Neural cell (in vitro differentiated cells): Measurements from ENCODE around the gene ZNF534. TPM values are rescaled to one million over a fixed set of nuclear protein-coding genes. Genes with fewer than 3 reads are reported as not detected.

Experiments
- H2AFZ ChIP-seq: fragments of 200-600, 300-800 bp; sonication (generic), shearing (Covaris generic); 2 replicates; pipeline ENCODE4 v1.6.0; 2014; ENCODE audit warnings: low read depth, mild to moderate bottlenecking, antibody characterized with exemption, low read length, moderate library complexity
- H3F3A ChIP-seq: fragments of 200-600 bp; shearing (Covaris generic); 2 replicates; pipeline ENCODE4 v1.6.1; 2016; ENCODE audit warnings: mild to moderate bottlenecking, moderate library complexity, mixed read lengths, antibody characterized with exemption, low read length; ENCODE audit not compliant: insufficient read depth, poor library complexity, severe bottlenecking
- H3K27ac ChIP-seq: fragments of 200-600, 300-800 bp; sonication (generic), shearing (Covaris generic); 2 replicates; pipeline ENCODE4 v1.5.1; 2014; ENCODE audit warnings: mild to moderate bottlenecking, low read length, moderate library complexity
- H3K27me3 ChIP-seq: fragments of 300-800, 200-600 bp; sonication (generic), shearing (Covaris generic); 2 replicates; pipeline ENCODE4 v1.6.0; 2014; ENCODE audit warnings: mild to moderate bottlenecking, low read depth, low read length, moderate library complexity; ENCODE audit not compliant: insufficient read depth
- H3K36me3 ChIP-seq: fragments of 300-800, 200-600 bp; sonication (generic), shearing (Covaris generic); 2 replicates; pipeline ENCODE4 v1.5.1; 2014; ENCODE audit warnings: mild to moderate bottlenecking, antibody characterized with exemption, low read length, moderate library complexity; ENCODE audit not compliant: insufficient read depth
- H3K4me2 ChIP-seq: fragments of 300-800, 200-600 bp; sonication (generic), shearing (Covaris generic); 2 replicates; pipeline ENCODE4 v1.6.0; 2014; ENCODE audit warnings: mild to moderate bottlenecking, low read length
- H3K4me3 ChIP-seq: fragments of 300-800, 200-600 bp; sonication (generic), shearing (Covaris generic); 2 replicates; pipeline ENCODE4 v1.5.1; 2014; ENCODE audit warnings: mild to moderate bottlenecking, low read length, moderate library complexity
- H3K79me2 ChIP-seq: fragments of 200-600 bp; shearing (Covaris generic); replicated peaks from 2 replicates; pipeline ENCODE4 v1.6.0; 2014; ENCODE audit warnings: mild to moderate bottlenecking, low read length, moderate library complexity; ENCODE audit not compliant: insufficient read depth
- H3K9ac ChIP-seq: fragments of 300-800, 200-600 bp; sonication (generic), shearing (Covaris generic); 2 replicates; pipeline ENCODE4 v1.6.1; 2016; ENCODE audit warnings: mild to moderate bottlenecking, low read length, mixed read lengths
- H3K9me2 ChIP-seq: fragments of 200-600 bp; shearing (Covaris generic); 2 replicates; pipeline ENCODE4 v1.6.1; 2016; ENCODE audit warnings: mild to moderate bottlenecking, low read length, mixed read lengths; ENCODE audit not compliant: insufficient read depth
- H3K9me3 ChIP-seq: fragments of 200-600, 300-800 bp; sonication (generic), shearing (Covaris generic); 2 replicates; pipeline ENCODE4 v1.6.1; 2016; ENCODE audit warnings: mild to moderate bottlenecking, mixed run types, low read length, moderate library complexity, mixed read lengths
- H4K20me1 ChIP-seq: fragments of 200-600 bp; shearing (Covaris generic); 2 replicates; pipeline ENCODE4 v1.6.1; 2016; ENCODE audit warnings: mild to moderate bottlenecking, mixed run types; ENCODE audit not compliant: insufficient read depth
- EZH2 ChIP-seq: fragments of 200-600, 300-800 bp; shearing (Covaris generic), sonication (generic); IDR thresholded peaks from 2 replicates; pipeline ENCODE4 v1.6.1; 2014; ENCODE audit warnings: antibody characterized with exemption, low read length, borderline replicate concordance, mild to moderate bottlenecking; ENCODE audit not compliant: insufficient read depth, poor library complexity, severe bottlenecking
- MXI1 ChIP-seq: fragments of 450-650 bp; conservative IDR thresholded peaks from 2 replicates; pipeline ENCODE4 v1.6.1; 2014; ENCODE audit warnings: antibody characterized with exemption, mild to moderate bottlenecking; ENCODE audit not compliant: poor library complexity, severe bottlenecking
- POLR2AphosphoS5 ChIP-seq: IDR thresholded peaks from 2 replicates; pipeline ENCODE4 v1.6.1; 2012
- RAD21 ChIP-seq: fragments of 450-650 bp; conservative IDR thresholded peaks from 2 replicates; pipeline ENCODE4 v1.6.1; 2014; ENCODE audit warnings: antibody characterized with exemption, mild to moderate bottlenecking, moderate library complexity
- SMC3 ChIP-seq: fragments of 450-650 bp; conservative IDR thresholded peaks from 2 replicates; pipeline ENCODE4 v1.6.1; 2014; ENCODE audit warnings: antibody characterized with exemption, mild to moderate bottlenecking, moderate library complexity; ENCODE audit not compliant: poor library complexity
- TAF1 ChIP-seq: IDR thresholded peaks from 2 replicates; pipeline ENCODE4 v1.6.1; 2012; ENCODE audit warnings: low read depth
- polyA plus RNA-seq: library from polyadenylated mRNA; depleted of rRNA; stranded (reverse); fragments of >200 nt; gene quantifications from 2 replicates; pipeline ENCODE4 v1.2.3, GENCODE V29; 2014
- TF ChIP-seq, protein P1 (sequence below): fragments of 450-650 bp; IDR thresholded peaks from 2 replicates; pipeline ENCODE4 v1.5.1; 2014; ENCODE audit warnings: antibody characterized with exemption, mild to moderate bottlenecking, moderate library complexity; ENCODE audit not compliant: poor library complexity, severe bottlenecking
- TF ChIP-seq, protein P2 (sequence below): IDR thresholded peaks from 2 replicates; pipeline ENCODE4 v1.6.1; 2012; ENCODE audit warnings: borderline replicate concordance

Gene ZNF534
- polyA plus RNA-seq, 1 donor from 2014 or later, result 1.1 TPM

DNA sequence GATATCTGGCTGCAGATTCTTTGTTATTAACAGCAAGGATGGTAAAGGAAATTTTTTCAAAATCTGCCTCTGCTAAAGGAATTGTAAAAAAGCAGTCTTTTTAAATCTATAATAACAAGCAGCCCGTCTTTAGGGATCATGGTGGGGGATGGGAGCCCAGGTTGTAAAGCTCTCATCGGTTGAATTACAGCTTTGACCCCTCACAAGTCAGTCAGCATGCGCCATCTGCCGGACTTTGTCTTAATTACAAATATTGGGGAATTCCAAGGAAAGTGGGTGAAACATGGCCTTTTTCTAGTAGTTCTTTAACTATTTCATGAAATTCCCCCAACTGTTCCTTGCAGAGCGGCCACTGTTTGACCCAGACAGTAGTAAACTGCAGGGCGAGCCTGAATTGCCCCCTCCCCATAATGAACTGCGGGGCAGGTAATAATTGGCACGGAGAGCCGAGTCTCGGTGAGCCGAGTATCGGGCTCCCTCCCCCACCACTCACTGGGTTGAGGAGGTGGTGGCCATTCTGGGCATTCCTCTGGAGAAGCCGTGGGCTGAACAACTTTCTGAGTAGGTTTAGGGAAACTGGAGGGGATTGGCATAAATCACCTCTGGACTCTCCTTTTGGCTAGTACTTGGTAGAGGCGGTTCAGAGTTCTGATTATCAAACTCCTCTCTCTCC, 36.0 kb downstream of the ZNF534 start:
- Histone ChIP-seq H3K9me3 (peaks cover 5% of the 10 kb centered on the region), H3K79me2 (no peaks in the 10 kb centered on the region), H2AFZ (no peak overlapping the region), H3K4me2 (no peak overlapping the region), H3K4me3 (no peak overlapping the region), H3K27me3 (no peaks in the 10 kb centered on the region), H3K9me2 (no peaks in the 10 kb centered on the region), H3K9ac (no peak overlapping the region), H3K36me3 (no peaks in the 10 kb centered on the region), H3F3A (no peaks in the 10 kb centered on the region), H3K27ac (no peak overlapping the region), H4K20me1 (no peaks in the 10 kb centered on the region)
- TF ChIP-seq, protein P1, sequence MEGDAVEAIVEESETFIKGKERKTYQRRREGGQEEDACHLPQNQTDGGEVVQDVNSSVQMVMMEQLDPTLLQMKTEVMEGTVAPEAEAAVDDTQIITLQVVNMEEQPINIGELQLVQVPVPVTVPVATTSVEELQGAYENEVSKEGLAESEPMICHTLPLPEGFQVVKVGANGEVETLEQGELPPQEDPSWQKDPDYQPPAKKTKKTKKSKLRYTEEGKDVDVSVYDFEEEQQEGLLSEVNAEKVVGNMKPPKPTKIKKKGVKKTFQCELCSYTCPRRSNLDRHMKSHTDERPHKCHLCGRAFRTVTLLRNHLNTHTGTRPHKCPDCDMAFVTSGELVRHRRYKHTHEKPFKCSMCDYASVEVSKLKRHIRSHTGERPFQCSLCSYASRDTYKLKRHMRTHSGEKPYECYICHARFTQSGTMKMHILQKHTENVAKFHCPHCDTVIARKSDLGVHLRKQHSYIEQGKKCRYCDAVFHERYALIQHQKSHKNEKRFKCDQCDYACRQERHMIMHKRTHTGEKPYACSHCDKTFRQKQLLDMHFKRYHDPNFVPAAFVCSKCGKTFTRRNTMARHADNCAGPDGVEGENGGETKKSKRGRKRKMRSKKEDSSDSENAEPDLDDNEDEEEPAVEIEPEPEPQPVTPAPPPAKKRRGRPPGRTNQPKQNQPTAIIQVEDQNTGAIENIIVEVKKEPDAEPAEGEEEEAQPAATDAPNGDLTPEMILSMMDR, result peak; percentile 12
- TF ChIP-seq, protein P2, sequence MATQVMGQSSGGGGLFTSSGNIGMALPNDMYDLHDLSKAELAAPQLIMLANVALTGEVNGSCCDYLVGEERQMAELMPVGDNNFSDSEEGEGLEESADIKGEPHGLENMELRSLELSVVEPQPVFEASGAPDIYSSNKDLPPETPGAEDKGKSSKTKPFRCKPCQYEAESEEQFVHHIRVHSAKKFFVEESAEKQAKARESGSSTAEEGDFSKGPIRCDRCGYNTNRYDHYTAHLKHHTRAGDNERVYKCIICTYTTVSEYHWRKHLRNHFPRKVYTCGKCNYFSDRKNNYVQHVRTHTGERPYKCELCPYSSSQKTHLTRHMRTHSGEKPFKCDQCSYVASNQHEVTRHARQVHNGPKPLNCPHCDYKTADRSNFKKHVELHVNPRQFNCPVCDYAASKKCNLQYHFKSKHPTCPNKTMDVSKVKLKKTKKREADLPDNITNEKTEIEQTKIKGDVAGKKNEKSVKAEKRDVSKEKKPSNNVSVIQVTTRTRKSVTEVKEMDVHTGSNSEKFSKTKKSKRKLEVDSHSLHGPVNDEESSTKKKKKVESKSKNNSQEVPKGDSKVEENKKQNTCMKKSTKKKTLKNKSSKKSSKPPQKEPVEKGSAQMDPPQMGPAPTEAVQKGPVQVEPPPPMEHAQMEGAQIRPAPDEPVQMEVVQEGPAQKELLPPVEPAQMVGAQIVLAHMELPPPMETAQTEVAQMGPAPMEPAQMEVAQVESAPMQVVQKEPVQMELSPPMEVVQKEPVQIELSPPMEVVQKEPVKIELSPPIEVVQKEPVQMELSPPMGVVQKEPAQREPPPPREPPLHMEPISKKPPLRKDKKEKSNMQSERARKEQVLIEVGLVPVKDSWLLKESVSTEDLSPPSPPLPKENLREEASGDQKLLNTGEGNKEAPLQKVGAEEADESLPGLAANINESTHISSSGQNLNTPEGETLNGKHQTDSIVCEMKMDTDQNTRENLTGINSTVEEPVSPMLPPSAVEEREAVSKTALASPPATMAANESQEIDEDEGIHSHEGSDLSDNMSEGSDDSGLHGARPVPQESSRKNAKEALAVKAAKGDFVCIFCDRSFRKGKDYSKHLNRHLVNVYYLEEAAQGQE, result no peak

DNA sequence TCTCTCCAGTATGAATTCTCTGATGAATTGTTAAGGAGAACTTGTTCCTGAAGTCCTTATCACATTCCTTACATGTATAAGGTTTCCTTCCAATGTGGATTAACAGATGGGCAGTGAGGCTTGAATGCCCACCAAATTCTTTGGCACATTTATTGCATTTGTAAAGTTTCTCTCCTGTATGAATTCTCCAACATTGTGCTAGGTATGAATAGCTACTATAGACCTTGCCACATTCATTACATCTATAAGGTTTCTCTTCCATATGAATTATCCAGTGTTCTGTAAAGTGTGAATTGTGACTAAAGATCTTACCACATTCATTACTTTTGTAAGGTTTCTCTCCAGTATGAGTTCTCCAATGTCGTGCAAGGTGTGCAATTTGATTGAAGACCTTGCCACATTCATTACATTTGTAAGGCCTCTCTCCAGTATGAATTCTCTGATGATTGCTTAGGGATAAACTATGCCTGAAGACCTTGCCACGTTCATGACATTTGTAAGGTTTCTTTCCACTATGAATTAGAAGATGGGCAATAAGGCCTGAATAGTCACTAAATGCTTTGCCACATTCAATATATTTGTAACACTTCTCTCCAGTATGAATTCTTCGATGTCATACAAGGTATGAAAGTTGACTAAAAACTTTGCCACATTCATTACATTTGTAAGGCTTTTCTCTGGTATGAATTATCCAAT, 44.9 kb downstream of the ZNF534 start:
- H3K27ac ChIP-seq, result no peak overlapping the region
- no peaks in the 10 kb centered on the region for H3K79me2 ChIP-seq
- no peak overlapping the region for H3K4me3 ChIP-seq
- no peak overlapping the region for H2AFZ ChIP-seq
- H3K9me3 ChIP-seq, result peaks cover 38% of the 10 kb centered on the region
- H3K9ac ChIP-seq, result no peak overlapping the region
- no peaks in the 10 kb centered on the region for H3K9me2 ChIP-seq
- H4K20me1 ChIP-seq, result no peaks in the 10 kb centered on the region
- no peaks in the 10 kb centered on the region for H3K27me3 ChIP-seq
- no peaks in the 10 kb centered on the region for H3F3A ChIP-seq
- TF ChIP-seq TAF1 (no peak), MXI1 (no peak), POLR2AphosphoS5 (no peak), SMC3 (no peak), EZH2 (no peak), RAD21 (no peak)
- TF ChIP-seq, protein P1, result no peak
- no peak overlapping the region for H3K4me2 ChIP-seq
- no peaks in the 10 kb centered on the region for H3K36me3 ChIP-seq
